ENCODE results near the gene NAALADL2. TPM values are rescaled to one million over a fixed set of nuclear protein-coding genes. Genes with fewer than 3 reads are reported as not detected.

NAALADL2 gene
- total and polyA plus RNA-seq, 2 of the 8 experiments (the other 6 are each of a cell fraction or from before 2014, with no cell fraction given): 0.12 to 0.22 TPM

DNA sequence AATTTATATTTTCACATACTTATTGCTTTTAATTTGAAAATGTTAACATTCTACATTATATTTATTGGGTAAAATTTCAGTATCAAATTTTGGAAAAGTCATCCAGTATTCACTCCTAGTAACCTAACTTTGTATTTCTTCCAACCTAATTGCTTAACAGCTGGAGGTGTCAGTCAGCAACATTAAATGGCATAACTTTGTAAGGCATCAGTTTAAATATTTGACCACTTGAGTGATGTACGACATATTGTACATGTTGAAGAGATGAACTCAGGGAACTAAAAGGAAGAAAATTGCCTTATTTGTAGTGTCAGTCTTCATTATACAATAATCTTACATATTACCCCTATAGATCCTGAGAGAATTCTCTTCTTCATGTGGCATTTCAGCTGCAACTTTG, 326.8 kb downstream of the NAALADL2 start (continued):
- TF ChIP-seq RAD21 (IDR thresholded peaks at IDR 0.05 in 1 of 2, conservative IDR thresholded peaks at IDR 0.05 in 1 of 2; ENCODE audit: low read depth in 2 of 2, low read length in 2 of 2): no peak
- TF ChIP-seq, protein P1, sequence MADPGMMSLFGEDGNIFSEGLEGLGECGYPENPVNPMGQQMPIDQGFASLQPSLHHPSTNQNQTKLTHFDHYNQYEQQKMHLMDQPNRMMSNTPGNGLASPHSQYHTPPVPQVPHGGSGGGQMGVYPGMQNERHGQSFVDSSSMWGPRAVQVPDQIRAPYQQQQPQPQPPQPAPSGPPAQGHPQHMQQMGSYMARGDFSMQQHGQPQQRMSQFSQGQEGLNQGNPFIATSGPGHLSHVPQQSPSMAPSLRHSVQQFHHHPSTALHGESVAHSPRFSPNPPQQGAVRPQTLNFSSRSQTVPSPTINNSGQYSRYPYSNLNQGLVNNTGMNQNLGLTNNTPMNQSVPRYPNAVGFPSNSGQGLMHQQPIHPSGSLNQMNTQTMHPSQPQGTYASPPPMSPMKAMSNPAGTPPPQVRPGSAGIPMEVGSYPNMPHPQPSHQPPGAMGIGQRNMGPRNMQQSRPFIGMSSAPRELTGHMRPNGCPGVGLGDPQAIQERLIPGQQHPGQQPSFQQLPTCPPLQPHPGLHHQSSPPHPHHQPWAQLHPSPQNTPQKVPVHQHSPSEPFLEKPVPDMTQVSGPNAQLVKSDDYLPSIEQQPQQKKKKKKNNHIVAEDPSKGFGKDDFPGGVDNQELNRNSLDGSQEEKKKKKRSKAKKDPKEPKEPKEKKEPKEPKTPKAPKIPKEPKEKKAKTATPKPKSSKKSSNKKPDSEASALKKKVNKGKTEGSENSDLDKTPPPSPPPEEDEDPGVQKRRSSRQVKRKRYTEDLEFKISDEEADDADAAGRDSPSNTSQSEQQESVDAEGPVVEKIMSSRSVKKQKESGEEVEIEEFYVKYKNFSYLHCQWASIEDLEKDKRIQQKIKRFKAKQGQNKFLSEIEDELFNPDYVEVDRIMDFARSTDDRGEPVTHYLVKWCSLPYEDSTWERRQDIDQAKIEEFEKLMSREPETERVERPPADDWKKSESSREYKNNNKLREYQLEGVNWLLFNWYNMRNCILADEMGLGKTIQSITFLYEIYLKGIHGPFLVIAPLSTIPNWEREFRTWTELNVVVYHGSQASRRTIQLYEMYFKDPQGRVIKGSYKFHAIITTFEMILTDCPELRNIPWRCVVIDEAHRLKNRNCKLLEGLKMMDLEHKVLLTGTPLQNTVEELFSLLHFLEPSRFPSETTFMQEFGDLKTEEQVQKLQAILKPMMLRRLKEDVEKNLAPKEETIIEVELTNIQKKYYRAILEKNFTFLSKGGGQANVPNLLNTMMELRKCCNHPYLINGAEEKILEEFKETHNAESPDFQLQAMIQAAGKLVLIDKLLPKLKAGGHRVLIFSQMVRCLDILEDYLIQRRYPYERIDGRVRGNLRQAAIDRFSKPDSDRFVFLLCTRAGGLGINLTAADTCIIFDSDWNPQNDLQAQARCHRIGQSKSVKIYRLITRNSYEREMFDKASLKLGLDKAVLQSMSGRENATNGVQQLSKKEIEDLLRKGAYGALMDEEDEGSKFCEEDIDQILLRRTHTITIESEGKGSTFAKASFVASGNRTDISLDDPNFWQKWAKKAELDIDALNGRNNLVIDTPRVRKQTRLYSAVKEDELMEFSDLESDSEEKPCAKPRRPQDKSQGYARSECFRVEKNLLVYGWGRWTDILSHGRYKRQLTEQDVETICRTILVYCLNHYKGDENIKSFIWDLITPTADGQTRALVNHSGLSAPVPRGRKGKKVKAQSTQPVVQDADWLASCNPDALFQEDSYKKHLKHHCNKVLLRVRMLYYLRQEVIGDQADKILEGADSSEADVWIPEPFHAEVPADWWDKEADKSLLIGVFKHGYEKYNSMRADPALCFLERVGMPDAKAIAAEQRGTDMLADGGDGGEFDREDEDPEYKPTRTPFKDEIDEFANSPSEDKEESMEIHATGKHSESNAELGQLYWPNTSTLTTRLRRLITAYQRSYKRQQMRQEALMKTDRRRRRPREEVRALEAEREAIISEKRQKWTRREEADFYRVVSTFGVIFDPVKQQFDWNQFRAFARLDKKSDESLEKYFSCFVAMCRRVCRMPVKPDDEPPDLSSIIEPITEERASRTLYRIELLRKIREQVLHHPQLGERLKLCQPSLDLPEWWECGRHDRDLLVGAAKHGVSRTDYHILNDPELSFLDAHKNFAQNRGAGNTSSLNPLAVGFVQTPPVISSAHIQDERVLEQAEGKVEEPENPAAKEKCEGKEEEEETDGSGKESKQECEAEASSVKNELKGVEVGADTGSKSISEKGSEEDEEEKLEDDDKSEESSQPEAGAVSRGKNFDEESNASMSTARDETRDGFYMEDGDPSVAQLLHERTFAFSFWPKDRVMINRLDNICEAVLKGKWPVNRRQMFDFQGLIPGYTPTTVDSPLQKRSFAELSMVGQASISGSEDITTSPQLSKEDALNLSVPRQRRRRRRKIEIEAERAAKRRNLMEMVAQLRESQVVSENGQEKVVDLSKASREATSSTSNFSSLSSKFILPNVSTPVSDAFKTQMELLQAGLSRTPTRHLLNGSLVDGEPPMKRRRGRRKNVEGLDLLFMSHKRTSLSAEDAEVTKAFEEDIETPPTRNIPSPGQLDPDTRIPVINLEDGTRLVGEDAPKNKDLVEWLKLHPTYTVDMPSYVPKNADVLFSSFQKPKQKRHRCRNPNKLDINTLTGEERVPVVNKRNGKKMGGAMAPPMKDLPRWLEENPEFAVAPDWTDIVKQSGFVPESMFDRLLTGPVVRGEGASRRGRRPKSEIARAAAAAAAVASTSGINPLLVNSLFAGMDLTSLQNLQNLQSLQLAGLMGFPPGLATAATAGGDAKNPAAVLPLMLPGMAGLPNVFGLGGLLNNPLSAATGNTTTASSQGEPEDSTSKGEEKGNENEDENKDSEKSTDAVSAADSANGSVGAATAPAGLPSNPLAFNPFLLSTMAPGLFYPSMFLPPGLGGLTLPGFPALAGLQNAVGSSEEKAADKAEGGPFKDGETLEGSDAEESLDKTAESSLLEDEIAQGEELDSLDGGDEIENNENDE (IDR thresholded peaks at IDR 0.05; ENCODE audit: insufficient replicate concordance, low read length): no peak
